Activated T-helper 9 cell treated with anti-CD3 and anti-CD28 coated beads, Interleukin-2, amount 50 U/mL, for 16 hours (primary cell): ENCODE results near the gene IL16.

Experiments used
- DNase-seq: peaks from one replicate; pipeline ENCODE4 v3.0.0-alpha.2; 2020; ENCODE audit warnings: low read depth

Gene IL16

DNA sequence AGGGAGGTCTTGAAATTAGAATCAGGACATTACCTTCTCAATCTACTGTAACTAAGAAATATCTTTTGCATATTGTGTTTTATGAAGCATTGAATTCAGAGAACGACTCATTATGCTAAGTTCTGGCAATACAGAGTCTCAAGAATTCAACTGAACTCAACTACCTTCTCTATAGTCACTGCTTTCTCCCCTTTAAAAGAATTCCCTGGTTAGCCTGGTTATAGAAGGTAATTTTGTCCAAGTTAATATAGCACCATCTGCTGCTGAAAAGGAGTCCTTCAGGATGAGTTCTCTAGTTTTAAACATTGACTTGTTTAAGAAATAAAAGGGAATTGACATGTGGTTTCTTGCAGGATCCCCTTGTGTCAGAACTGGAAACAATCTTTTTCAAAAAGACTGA is 60.2 kb downstream of the IL16 start:
- DNase-seq, result no peak

DNA sequence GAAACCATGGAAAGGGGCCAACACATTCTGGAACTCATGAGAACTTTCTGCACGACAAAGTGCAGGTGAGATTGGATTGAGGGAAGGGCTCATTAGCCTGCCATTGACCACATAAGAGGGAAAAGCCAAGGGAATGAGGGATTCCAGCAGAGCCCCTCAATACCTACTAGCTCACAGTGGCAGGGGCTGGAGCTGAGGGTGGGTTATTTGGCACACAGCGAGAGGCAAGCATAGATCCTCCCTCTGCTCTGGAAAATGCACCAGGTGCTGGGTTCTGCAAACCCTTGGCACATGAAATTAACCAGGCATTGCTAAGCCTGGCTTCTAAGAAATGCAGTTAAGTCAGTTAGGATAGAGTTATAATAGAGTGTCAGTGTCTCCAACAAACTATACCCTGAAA is 60.8 kb downstream of the IL16 start:
- no peak for DNase-seq

DNA sequence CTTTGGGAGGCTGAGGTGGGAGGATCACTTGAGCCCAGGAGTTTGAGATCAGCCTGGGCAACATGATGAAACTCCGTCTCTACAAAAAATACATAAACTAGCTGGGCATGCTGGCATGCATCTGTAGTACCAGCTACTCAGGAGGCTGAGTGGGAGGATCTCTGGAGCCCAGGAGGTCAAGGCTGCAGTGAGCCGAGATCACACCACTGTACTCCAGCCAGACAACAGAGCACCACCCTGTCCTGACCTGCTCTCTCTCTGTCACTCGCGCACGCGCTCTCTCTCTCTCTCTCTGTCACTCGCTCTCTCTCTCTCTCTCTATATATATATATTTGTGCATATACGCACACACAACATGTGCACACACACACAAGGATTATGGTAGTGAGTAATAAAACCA is 61.8 kb downstream of the IL16 start:
- DNase-seq, result no peak

DNA sequence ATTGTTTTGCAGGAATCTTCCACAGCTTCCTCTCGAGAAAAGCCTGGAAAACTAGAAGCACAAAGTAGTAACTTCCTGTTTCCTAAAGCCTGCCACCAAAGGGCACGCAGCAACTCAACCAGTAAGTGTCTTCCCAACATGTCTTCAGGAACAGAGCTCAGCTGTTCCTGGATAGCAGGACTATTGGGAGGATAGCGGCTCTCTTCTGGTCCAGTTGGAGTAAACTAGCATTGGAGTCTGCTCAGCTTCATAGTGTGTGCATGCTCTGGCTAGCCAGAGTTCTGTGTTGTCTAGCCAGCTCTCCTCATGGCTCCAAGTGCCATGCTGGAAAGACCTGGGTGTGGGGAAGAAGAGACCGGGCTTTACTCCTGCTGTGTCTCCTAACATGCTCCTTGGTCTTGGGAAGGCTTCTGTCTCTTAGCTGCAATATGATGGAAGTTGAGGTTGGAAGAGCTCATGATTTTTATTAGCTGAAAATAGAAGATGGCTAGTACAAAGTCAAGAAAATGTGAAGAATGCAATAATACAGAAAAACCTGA is 63.1 kb downstream of the IL16 start:
- no peak for DNase-seq

DNA sequence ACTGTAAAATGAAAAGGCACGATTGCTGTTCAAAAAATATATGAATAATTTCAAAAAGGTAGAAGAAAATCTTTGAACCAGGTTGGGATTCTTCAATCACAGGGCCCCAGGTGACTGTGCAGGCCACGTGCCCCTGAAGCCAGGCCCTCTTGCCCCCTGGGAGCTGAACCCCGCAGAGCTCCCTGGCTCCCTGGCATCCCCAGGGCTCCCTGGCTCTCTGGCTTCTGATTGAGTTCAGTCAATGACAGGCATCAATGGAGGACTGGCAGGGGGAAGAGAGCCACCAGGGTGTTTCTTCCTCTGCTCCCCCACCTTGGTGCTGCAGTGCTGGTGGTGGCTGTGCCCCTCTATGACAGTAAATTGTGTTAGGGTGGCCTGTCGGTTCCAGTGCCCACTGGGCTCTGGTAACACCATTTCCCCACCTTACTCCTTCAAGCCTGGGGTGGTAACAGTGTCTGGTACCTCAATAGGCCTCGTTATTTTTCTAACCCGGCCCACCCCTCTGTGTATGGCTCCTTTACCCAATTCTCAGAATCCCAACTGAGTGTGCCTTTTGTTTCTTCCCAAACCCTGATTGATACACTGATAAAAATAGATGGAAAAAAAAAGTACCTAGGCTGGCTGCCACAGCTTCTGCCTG is 64.6 kb downstream of the IL16 start:
- no peak for DNase-seq

DNA sequence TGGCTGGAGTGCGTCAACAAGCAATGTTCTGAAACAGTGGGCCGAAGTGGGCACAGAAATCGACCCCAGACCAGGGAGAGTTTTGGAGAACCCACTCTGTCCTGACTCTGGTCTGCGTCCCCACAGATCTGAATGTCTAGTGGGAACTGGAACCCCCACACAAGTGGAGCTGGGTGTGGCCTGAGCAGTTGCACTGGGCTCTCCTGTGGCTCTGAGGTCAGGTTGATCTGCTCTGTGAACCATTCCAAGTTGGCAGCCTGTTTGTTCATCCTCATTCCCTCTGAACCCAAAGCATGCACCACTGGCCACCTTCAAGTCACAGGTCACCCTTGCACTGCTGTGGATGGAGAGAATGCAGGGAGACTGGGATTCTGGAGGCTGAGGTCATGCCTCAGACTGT is 66.8 kb downstream of the IL16 start:
- no peak for DNase-seq

DNA sequence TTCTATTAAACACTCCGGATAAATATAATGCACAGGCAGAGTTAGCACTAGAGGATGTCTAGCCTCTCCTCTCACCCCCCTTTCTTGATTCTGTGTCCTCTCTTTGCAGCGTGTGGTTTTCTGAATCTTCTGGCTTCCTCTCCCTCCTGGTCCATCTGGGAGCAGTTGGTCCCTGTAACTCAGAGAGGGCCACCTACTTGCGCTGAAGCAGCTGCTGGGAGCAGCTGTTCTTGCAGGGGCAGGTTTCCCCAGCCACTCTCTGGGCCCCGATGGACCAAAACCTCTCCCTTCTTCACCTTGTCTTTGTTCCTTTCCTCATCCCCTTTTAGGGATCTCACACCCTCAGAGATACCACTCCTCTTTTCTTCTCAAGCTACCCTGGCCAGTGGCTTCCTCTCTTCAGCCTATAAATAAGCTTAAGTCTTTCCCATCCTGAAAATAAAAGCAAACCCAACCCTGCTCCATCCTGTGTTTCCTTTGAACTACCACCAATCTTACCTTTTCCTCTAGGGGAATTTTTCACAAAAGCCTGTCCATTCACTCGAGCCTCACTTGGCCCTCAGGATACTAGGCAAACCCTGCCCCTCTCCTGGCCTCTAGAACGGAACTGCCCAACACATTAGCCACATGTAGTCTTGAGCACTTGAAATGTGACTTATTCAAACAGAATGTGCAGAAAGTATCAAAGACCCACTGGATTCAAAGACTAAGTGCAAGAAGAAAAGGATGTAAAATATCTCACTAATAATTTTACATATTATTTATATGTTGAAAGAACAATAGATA is 67.6 kb downstream of the IL16 start:
- DNase-seq, result no peak

DNA sequence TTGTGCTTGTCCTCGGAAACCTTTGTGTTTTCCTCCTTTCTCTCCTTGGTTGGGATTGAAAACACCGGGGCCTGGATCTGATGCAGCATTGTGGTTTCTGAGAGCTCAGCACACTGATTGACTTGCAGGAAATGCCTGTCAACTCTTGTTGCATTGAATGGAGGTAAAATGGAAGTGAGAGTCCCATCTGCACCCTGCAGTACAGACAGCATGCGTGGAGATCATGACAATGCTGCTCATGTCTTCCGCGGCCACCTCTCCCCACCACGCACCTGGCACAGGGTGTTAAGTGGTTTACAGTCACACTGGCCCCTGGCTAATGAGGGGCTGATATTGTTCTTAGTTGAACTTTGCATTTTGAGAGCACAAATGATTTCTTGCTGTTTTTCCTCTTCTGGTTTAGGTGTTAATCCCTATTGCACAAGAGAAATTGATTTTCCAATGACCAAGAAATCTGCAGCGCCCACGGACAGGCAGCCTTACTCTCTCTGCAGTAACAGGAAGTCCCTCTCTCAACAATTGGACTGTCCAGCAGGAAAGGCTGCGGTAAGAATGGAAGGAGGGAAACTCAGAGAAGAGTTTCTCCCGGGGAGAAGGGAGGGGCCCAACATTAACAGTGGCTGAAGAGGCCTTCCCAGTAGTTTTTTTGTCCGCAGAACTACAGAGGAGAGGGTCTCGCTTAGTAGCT is 68.7 kb downstream of the IL16 start:
- DNase-seq, result no peak

DNA sequence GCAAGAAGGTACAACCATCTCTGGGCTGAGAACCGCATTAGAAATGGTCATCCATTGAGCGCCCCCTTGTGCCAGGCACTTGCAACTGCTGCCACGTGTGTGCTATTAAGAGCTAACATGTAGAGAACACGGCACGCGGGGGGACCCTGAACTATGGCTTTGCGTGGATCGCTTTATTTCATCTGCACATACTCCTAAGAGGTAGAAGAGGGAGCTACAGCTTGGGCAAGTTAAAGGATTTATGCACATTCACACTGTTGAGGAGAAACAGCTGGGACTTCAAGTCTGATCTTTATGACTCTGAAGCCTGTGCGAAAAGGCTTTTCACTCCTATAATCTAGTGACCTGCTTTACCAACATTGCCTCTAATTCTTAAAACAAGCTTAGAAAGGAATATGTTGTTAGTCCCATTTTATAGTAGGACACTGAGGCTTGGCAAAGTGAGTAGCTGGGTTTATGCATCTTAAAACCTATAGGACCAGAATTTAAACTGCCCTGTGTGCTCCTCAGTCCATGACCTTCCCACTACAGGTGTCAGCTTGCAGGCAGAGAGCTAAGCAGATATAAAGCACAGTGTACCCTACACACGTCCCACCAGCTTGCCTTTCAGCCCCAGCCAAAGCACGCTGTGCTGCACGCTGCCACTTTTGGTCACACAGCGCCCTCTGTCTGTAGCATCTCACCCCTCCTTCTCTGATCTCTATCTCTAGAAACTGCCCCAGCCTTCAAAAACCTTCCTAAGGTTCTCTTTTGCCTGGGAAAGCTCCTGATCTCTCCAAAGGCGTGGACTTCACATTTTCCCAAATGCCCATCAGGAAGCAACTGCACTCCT is 69.5 kb downstream of the IL16 start:
- peak; percentile 71 for DNase-seq

DNA sequence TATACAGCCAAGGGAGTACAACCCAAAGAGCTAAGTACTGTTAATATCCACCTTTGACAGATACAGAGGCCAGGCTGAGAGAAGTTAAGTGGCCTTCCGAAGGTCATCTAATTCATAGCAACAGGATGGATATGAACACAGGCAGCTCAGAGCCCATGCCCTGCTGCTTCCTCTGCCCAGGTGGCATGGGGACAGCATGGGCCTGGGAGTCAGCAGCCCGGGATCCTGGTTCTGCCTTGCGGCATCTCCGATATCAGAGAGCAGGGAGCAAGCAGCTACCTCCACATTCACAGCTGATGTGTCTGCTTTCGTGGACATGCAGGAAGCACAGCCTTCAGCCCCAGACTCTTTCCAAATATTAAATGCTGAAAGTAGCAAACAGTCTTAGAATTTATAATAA is 71.7 kb downstream of the IL16 start:
- DNase-seq, result no peak

DNA sequence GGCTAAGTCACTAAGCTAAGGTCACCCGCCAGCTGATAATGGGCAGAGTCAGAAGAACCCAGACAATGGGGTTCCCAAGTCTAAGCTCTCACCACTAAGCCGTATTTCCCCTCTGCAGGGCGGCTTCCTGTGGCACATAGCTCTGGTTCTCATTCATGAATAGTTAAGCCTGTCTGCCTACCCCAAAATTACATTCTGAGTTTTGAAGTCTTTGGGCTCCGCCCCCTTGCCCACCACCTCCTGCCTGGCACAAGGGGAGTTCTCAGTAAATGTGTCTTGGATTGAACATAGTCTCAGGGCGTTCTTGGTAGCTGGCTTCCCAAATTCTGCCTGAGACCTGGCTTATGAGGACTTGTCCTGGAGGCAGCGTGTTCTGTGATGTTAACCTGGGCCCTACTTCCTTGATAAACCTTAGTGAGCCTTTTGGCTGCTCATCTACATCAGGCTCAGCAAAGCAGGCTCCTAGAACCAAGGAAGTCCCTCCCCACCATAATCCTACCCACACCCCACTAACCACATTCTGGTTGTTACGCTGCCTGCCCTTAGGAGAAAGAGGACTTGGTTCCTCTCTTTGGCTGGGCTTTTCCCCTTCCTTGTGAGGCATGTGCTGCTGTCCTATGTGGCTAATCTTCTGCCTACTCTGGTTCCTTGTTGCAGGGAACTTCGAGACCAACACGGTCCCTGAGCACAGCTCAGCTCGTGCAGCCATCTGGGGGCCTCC is 72.4 kb downstream of the IL16 start:
- DNase-seq, result no peak

DNA sequence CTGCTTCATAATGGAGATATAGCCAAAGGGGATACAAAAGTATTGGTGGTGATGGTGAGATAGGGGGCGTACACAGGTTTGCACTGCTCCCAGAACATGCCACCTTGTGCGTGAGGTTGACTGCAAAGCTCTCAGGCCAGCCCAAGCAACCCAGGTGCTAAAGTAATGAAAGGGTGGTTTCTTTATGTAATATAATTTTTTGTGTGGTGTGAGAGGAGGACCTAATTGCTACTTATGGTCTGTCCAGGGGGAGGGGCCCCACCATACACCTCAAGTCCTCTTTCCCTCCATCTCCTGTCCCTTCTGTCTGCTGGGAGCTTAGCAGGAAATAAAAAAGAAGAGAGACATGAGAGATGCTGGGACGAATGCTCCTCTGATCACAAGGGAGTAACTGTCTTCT is 73.5 kb downstream of the IL16 start:
- no peak for DNase-seq

DNA sequence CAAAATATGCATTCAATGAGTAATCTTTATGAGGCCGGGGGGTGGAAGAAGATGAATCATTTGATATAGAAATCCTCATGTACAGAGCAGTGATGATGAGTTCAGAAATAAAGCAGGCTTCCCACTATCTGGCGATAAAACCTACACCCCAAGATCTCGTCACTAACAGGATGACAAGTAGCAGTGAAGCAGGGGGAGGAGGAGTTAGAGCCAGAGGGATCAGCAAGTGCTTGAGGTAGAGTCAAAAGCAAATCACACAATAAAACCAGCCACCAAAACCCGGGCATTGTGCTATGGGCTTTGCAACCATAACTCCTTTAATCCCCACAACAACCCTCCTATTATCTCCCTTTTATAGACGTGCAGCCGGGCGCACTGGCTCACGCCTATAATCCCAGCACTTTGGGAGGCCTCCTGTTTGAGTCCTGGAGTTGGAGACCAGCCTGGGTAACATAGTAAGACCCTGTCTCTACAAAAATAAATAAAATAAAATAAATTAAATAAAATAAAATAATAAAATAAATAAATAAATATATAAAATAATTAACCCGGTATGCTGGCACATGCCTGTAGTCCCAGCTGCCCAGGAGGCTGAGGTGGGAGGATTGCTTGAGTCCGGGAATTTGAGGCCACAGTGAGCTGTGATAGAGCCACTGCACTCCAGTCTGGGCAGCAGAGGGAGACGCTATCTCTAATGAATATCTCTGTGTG is 74.3 kb downstream of the IL16 start:
- no peak for DNase-seq

DNA sequence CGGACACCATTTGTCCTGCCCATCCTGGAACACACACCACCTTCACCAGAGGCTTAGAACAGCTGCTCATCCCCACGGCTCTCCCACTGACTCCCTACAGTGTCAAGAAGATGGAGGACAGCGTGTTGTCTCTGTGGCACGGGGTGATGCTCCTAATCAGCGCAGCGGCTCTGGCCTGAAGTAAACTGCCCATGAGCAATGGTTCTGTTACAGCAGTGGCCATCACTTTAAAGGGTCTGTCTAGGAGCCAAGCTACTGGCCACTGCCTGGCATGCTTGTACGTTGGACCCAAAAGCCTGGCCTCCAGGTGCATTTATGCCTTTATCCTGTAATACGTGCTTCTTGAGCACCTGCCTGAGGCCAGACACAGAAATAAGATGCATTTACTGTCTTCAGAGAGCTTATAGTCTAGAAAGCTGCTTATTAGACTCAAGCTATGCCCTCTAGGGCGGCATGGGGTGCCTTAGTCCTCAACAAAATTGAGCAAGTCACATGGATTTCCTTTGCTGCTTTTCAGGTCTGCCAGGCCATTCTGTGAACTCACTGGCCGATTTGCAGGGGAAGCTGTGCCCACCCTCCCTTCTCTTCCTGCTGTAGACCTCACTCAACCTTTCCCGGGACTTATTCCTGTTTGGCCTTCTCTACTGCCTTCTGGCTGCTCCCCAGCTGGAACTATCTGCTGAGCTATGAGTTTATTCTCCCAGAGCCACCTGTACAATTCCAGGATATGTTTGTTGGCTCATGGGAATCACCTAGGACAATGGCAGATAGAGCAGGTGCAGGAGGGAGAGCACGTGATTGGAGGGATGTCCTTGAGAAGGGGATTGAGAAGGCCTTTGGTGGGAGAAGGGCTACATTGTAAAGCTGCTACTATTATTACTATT is 75.3 kb downstream of the IL16 start:
- no peak for DNase-seq

DNA sequence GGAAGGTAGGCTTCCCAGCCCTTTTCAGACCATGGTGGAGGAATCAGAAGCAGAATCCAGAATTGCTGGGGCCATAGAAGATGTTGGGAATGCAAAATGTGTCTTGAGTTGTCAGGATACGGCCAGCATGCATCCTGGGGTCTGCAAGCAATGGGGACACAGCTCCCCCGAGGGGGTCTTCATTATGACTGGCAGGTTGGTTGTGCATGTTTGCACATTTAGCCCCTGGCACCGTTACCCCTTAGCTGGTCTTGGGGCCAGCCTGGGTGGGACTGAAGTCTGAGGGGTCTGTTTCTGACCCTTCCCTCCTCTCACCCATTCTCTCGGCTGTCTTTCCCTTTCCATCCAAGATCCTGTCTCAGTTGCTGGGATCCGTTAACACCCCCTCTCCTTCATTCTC is 76.5 kb downstream of the IL16 start:
- DNase-seq, result no peak

DNA sequence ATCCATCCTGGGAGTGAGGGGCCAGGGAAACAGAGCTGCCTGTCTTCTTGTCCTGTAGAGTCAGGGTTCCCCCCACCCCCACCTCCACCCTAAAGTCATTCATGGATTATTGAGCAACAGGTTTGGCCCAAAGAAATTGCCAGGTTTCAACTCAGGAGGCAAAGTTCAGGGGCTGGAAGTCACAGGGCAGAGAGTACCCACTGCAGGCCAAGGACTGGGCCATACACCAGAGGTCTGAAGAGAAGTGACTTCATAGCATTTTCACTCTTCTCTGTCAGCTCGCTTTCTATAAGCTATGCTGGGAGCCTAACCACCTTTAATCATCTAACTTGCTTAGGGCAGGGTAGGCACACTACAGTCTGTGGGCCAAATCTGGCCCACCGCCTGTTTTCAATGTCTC is 77.2 kb downstream of the IL16 start:
- no peak for DNase-seq

DNA sequence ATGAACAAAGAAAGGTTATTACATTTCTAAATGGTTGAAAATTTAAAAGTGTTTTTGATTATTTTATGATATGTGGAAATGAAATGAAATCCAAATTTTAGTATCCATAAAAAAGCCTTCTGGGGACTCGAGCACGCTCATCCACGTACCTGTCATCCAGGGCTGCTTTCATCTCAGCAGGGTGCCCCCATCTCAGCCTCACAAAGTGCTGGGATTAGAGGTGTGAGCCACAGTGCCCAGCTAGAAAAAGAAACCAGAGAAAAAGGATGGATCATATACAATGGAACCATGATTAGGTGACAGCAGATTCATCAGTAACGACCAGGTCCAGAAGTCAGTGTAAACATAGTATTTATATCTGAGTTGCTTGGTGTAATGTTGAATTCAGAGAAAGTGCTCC is 77.6 kb downstream of the IL16 start:
- DNase-seq, result no peak

DNA sequence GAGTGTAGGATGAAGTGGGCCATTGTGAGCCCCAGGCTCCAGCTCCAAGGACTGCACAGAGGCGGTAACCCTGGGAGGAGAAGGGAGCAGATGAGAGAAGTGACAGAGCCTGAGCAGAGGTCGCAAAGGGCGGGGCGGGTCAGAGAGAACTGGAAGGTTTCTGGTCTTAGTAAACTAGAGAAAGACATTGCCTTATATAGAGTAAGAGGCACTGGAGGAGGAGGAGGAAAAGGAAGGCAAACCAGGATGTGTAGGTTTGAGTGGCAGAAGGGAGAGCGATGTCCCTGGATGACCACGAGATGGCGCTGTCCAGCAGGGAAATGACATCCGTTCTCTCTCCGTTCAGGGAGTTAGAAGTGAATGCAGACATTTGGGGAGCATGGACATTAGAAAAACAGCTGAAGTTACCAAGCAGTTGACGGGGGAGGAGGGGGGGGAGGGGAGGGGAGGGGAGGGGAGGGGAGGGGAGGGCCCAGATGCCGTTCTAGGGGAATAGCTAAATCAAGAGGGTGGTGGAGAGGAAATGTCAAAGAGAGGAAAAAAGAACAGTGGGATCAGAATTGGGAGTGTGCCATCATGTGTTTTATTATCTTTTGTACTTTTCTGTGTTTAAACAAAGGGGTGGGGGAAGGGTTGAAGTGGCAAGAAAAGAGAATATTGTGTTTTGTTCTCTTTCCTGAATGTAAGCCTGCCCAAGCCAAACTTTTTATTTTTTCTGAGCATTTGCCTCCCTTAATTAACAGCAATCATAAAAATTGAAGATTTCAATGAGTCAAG is 78.4 kb downstream of the IL16 start:
- peak; percentile 70 for DNase-seq
